NB4 (cell line): Measurements from ENCODE around the gene HS3ST3B1.

Experiments used
- CTCF ChIP-seq: IDR thresholded peaks from one replicate; pipeline ENCODE4 v1.5.1; 2012; ENCODE audit warnings: low read depth, low read length
- POLR2A ChIP-seq: IDR thresholded peaks from 2 replicates; pipeline ENCODE4 v1.6.1; 2011; ENCODE audit warnings: mild to moderate bottlenecking; ENCODE audit not compliant: insufficient read length; ENCODE audit errors: extremely low read depth

DNA sequence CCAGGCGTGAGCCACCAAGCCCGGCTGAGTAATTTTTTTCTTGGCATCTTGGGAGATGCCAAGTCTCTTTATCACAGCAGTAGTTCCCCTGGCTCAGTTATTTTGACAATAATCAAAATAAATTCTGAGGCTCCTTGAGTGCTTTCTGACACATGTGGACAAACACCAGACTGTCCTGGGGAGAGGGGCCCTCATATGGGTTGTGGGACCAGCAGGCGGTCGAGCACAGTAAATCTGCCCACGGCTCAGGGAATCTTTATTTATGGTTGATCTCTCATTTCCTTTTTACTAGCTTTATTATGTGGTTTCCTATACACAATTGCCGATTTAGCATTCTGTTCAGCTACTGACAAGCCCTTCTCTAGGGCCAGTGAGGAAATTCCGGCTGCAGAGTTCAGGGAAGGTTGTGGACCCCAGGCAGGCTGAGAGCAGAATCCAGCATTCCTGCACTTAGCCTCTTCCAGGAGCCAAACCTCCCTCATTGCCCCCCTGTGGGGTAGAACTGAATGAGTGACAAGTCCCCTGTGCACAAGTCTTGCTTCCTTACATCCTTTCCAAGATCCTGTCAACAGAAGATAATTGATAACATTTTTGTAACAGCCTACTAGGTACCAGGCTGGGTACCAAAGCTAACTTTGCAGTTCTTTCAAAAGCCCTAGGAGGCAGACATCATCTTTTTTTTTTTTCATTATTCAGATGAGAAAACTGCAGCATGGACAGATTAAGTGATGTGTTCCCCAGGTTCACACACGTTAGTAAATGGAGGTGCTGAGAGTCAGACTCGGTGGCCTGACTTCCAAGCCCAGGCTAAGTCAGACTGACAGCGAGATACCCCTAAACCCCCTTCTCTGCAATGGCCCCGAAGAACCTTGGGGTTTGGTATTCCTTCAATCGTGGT, 40.2 kb downstream of the HS3ST3B1 start:
- TF ChIP-seq CTCF: no peak
- TF ChIP-seq POLR2A: no peak
